ENCODE data around the gene SMIM10L2A. TPM values are rescaled to one million over a fixed set of nuclear protein-coding genes. Genes with fewer than 3 reads are reported as not detected.

Gene SMIM10L2A
- total and polyA plus RNA-seq, 2 of the 8 experiments (the other 6 are each of a cell fraction or from before 2014, with no cell fraction given), result 5.0 to 7.5 TPM

- Histone ChIP-seq H3K4ac (replicated peaks; ENCODE audit: insufficient read length, low read depth, low read length) (no peak overlapping the region), H4K20me1 (replicated peaks in 1 of 2; ENCODE audit: control insufficient read depth in 1 of 2, insufficient read depth in 2 of 2, low read length in 2 of 2) (no peaks in the 10 kb centered on the region), H2BK5ac (ENCODE audit: low read depth, low read length) (no peak overlapping the region), H3K4me1 (replicated peaks in 1 of 4; ENCODE audit: control insufficient read depth in 3 of 4, insufficient read depth in 4 of 4, low read length in 3 of 4) (0 out of 7 replicates have a peak, but pooled peaks cover 0 to 2% (median 0%) of the 10 kb centered on the region in 4 experiments), H3K9ac (replicated peaks in 1 of 4; ENCODE audit: extremely low read depth in 1 of 4, low read depth in 3 of 4, low read length in 3 of 4) (no peak overlapping the region), H3K79me1 (ENCODE audit: low read depth, low read length) (no peaks in the 10 kb centered on the region), H4K5ac (ENCODE audit: insufficient read length, low read depth, low read length) (no peak overlapping the region), H3K14ac (ENCODE audit: insufficient read length) (no peak overlapping the region), H3K23ac (ENCODE audit: insufficient read length) (no peak overlapping the region), H2BK20ac (ENCODE audit: low read length) (no peak overlapping the region), H3K36me3 (ENCODE audit: control insufficient read depth in 2 of 4, insufficient read depth in 4 of 4, low read length in 3 of 4) (no peaks in the 10 kb centered on the region), H3K9me3 (ENCODE audit: insufficient read depth in 2 of 2, low read depth in 1 of 2, low read length in 1 of 2) (no peaks in the 10 kb centered on the region), H3K56ac (replicated peaks; ENCODE audit: insufficient read length, low read depth, low read length) (no peak overlapping the region), H4K91ac (replicated peaks; ENCODE audit: insufficient read length, low read length) (no peak overlapping the region), H3K23me2 (ENCODE audit: low read depth, low read length) (no peaks in the 10 kb centered on the region), H4K8ac (ENCODE audit: extremely low read depth, insufficient read depth, low read length) (no peak overlapping the region), H3K27ac (ENCODE audit: low read depth, low read length) (no peak overlapping the region), H3K4me2 (ENCODE audit: insufficient read depth in 1 of 2, low read depth in 2 of 2, low read length in 2 of 2) (no peak overlapping the region), H2AK5ac (ENCODE audit: low read depth, low read length) (no peak overlapping the region), H3K4me3 (ENCODE audit: extremely low read depth in 1 of 4, insufficient read depth in 2 of 4, low read depth in 3 of 4, low read length in 4 of 4) (no peak overlapping the region), H2BK12ac (ENCODE audit: low read depth, low read length) (no peak overlapping the region), H2BK15ac (ENCODE audit: low read length) (no peak overlapping the region), H2AFZ (ENCODE audit: low read length) (no peak overlapping the region), H3K79me2 (ENCODE audit: control insufficient read depth in 1 of 2, insufficient read depth in 2 of 2, low read length in 2 of 2) (no peaks in the 10 kb centered on the region), H3K27me3 (replicated peaks in 1 of 4; ENCODE audit: control insufficient read depth in 3 of 4, extremely low read depth in 1 of 4, insufficient read depth in 3 of 4, low read length in 3 of 4) (no peaks in the 10 kb centered on the region), H2BK120ac (replicated peaks; ENCODE audit: low read depth, low read length) (no peak overlapping the region), H3K18ac (ENCODE audit: extremely low read depth, low read length) (no peak overlapping the region)
- DNase-seq (ENCODE audit: low read depth in 1 of 2, low spot score in 2 of 2) (no peak), FAIRE-seq (no peak)
- POLR2A ChIA-PET (ENCODE audit: partially characterized antibody), result no interaction called here
- CTCF ChIA-PET (ENCODE audit: partially characterized antibody), result no interaction called here
- 100% methylated on average over 1 of the region's 3 CpGs; no CpG with 5 or more reads in 1 of the 2 experiments for WGBS, 2 experiments (ENCODE audit: extremely low coverage in 1 of 2, insufficient coverage in 1 of 2, insufficient read length in 1 of 2, insufficient replicate concordance in 2 of 2, low coverage in 1 of 2, low lambda C conversion rate in 2 of 2, missing lambda C conversion rate in 1 of 2)
- TF ChIP-seq SUZ12 (IDR thresholded peaks at IDR 0.05; ENCODE audit: low read length) (no peak), RFX5 (IDR thresholded peaks at IDR 0.05; ENCODE audit: borderline replicate concordance, low read depth, low read length) (no peak), MAX (IDR thresholded peaks at IDR 0.05) (no peak), RXRA (IDR thresholded peaks at IDR 0.05; ENCODE audit: insufficient read depth, low read depth, low read length) (no peak), TEAD4 (IDR thresholded peaks at IDR 0.05; ENCODE audit: low read depth, low read length) (no peak), ASH2L (IDR thresholded peaks at IDR 0.05; ENCODE audit: low read length) (no peak), TBP (IDR thresholded peaks at IDR 0.05; ENCODE audit: low read depth, low read length) (no peak), EGR1 (IDR thresholded peaks at IDR 0.05; ENCODE audit: borderline replicate concordance, low read depth, low read length) (no peak)
- TF ChIP-seq, protein P1, sequence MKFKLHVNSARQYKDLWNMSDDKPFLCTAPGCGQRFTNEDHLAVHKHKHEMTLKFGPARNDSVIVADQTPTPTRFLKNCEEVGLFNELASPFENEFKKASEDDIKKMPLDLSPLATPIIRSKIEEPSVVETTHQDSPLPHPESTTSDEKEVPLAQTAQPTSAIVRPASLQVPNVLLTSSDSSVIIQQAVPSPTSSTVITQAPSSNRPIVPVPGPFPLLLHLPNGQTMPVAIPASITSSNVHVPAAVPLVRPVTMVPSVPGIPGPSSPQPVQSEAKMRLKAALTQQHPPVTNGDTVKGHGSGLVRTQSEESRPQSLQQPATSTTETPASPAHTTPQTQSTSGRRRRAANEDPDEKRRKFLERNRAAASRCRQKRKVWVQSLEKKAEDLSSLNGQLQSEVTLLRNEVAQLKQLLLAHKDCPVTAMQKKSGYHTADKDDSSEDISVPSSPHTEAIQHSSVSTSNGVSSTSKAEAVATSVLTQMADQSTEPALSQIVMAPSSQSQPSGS (IDR thresholded peaks at IDR 0.05; ENCODE audit: low read length), result no peak
- TF ChIP-seq, protein P2, sequence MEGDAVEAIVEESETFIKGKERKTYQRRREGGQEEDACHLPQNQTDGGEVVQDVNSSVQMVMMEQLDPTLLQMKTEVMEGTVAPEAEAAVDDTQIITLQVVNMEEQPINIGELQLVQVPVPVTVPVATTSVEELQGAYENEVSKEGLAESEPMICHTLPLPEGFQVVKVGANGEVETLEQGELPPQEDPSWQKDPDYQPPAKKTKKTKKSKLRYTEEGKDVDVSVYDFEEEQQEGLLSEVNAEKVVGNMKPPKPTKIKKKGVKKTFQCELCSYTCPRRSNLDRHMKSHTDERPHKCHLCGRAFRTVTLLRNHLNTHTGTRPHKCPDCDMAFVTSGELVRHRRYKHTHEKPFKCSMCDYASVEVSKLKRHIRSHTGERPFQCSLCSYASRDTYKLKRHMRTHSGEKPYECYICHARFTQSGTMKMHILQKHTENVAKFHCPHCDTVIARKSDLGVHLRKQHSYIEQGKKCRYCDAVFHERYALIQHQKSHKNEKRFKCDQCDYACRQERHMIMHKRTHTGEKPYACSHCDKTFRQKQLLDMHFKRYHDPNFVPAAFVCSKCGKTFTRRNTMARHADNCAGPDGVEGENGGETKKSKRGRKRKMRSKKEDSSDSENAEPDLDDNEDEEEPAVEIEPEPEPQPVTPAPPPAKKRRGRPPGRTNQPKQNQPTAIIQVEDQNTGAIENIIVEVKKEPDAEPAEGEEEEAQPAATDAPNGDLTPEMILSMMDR (IDR thresholded peaks at IDR 0.05; ENCODE audit: control extremely low read depth in 1 of 3, insufficient read depth in 1 of 3, low read depth in 1 of 3, low read length in 3 of 3), result no peak
Measured at GRCh38 chrX:135396566-135396965, 25.2 kb upstream of the SMIM10L2A start.
